ENCODE results near the gene EHF. TPM values are rescaled to one million over a fixed set of nuclear protein-coding genes. Genes with fewer than 3 reads are reported as not detected.

Gene EHF
- total RNA-seq, 1 experiment from 2014 or later: 0.51 TPM

- in situ Hi-C loops (cut with HindIII; ENCODE audit: low pct_unique_long_range_greater_than_20kb, low sequenced_read_pairs): no loop called here
- Histone ChIP-seq H3K9me3 (ENCODE audit: control insufficient read depth, insufficient read depth, low read depth, low read length) (no peaks in the 10 kb centered on the region), H3K27me3 (ENCODE audit: control insufficient read depth, insufficient read depth, low read length) (peaks cover 38% of the 10 kb centered on the region), H3K4me1 (ENCODE audit: control insufficient read depth, insufficient read depth, low read length) (peaks cover 4% of the 10 kb centered on the region; the same call in 1 of the 2 replicates), H3K36me3 (ENCODE audit: control insufficient read depth, insufficient read depth, low read length) (no peaks in the 10 kb centered on the region), H3K27ac (ENCODE audit: low read length) (no peak overlapping the region), H3K4me3 (ENCODE audit: low read depth in 2 of 2, low read length in 2 of 2) (no peak overlapping the region)
- ChIA-PET POLR2A (no interaction called here), CTCF (no interaction called here)
- BruUV-seq (replicated peaks): no TSS peak
- intact Hi-C loops (cut with micrococcal nuclease; ENCODE audit: unreplicated experiment): no loop called here
- ATAC-seq: no peak
- no peak for TF ChIP-seq TCF7L2 (IDR thresholded peaks at IDR 0.05; ENCODE audit: low read depth, low read length)
- TF ChIP-seq, protein P1, sequence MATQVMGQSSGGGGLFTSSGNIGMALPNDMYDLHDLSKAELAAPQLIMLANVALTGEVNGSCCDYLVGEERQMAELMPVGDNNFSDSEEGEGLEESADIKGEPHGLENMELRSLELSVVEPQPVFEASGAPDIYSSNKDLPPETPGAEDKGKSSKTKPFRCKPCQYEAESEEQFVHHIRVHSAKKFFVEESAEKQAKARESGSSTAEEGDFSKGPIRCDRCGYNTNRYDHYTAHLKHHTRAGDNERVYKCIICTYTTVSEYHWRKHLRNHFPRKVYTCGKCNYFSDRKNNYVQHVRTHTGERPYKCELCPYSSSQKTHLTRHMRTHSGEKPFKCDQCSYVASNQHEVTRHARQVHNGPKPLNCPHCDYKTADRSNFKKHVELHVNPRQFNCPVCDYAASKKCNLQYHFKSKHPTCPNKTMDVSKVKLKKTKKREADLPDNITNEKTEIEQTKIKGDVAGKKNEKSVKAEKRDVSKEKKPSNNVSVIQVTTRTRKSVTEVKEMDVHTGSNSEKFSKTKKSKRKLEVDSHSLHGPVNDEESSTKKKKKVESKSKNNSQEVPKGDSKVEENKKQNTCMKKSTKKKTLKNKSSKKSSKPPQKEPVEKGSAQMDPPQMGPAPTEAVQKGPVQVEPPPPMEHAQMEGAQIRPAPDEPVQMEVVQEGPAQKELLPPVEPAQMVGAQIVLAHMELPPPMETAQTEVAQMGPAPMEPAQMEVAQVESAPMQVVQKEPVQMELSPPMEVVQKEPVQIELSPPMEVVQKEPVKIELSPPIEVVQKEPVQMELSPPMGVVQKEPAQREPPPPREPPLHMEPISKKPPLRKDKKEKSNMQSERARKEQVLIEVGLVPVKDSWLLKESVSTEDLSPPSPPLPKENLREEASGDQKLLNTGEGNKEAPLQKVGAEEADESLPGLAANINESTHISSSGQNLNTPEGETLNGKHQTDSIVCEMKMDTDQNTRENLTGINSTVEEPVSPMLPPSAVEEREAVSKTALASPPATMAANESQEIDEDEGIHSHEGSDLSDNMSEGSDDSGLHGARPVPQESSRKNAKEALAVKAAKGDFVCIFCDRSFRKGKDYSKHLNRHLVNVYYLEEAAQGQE (IDR thresholded peaks at IDR 0.05; ENCODE audit: insufficient read depth in 1 of 2, low read depth in 2 of 2, low read length in 1 of 2): no peak
- no peak for TF ChIP-seq CTCF (IDR thresholded peaks at IDR 0.05)
- no peak for TF ChIP-seq SIN3A (IDR thresholded peaks at IDR 0.05; ENCODE audit: borderline replicate concordance, insufficient read depth, low read depth, low read length)
- no peak for TF ChIP-seq POLR2AphosphoS5 (IDR thresholded peaks at IDR 0.05; ENCODE audit: low read depth, low read length)
- no peak for DNase-seq (ENCODE audit: low read depth, low spot score)
These were observed 45.6 kb upstream of the EHF start for GRCh38 chr11:34575261-34575660.

- DNase-seq (ENCODE audit: low read depth, low spot score): no peak
- Histone ChIP-seq H3K9me3 (ENCODE audit: control insufficient read depth, insufficient read depth, low read depth, low read length) (no peaks in the 10 kb centered on the region), H3K4me1 (ENCODE audit: control insufficient read depth, insufficient read depth, low read length) (peaks cover 3% of the 10 kb centered on the region; the same call in 1 of the 2 replicates), H3K36me3 (ENCODE audit: control insufficient read depth, insufficient read depth, low read length) (no peaks in the 10 kb centered on the region), H3K4me3 (ENCODE audit: low read depth in 2 of 2, low read length in 2 of 2) (no peak overlapping the region), H3K27ac (ENCODE audit: low read length) (no peak overlapping the region), H3K27me3 (ENCODE audit: control insufficient read depth, insufficient read depth, low read length) (peaks cover 38% of the 10 kb centered on the region)
- in situ Hi-C loops (cut with HindIII; ENCODE audit: low pct_unique_long_range_greater_than_20kb, low sequenced_read_pairs): no loop called here
- no TSS peak for BruUV-seq (replicated peaks)
- CTCF ChIA-PET: no interaction called here
- no peak for TF ChIP-seq CTCF (IDR thresholded peaks at IDR 0.05)
- TF ChIP-seq POLR2AphosphoS5 (IDR thresholded peaks at IDR 0.05; ENCODE audit: low read depth, low read length): no peak
- TF ChIP-seq, protein P1 (IDR thresholded peaks at IDR 0.05; ENCODE audit: insufficient read depth in 1 of 2, low read depth in 2 of 2, low read length in 1 of 2): no peak
- no peak for TF ChIP-seq SIN3A (IDR thresholded peaks at IDR 0.05; ENCODE audit: borderline replicate concordance, insufficient read depth, low read depth, low read length)
- TF ChIP-seq TCF7L2 (IDR thresholded peaks at IDR 0.05; ENCODE audit: low read depth, low read length): no peak
- POLR2A ChIA-PET: no interaction called here
- no peak for ATAC-seq
- intact Hi-C loops (cut with micrococcal nuclease; ENCODE audit: unreplicated experiment): no loop called here
These were observed 45.2 kb upstream of the EHF start for GRCh38 chr11:34575671-34576070.
